T47D (cell line): Measurements from ENCODE around the gene ZBTB16.

Experiments used
- DNase-seq, 2 experiments: peaks; one replicate each; pipeline versions ENCODE4 v3.0.0 to v3.0.0-alpha.2; 2011 to 2012; ENCODE audit warnings: low read depth in 1 of 2, low spot score in 1 of 2
- JUND ChIP-seq: IDR thresholded peaks from 2 replicates; pipeline ENCODE4 v1.6.1; 2012; ENCODE audit warnings: low read depth
- in situ Hi-C: cut with HindIII; loops from 2 replicates; pipeline ENCODE4 v1.10.0; 2016; ENCODE audit warnings: low sequenced_read_pairs, low pct_unique_long_range_greater_than_20kb

Gene ZBTB16, protein sequence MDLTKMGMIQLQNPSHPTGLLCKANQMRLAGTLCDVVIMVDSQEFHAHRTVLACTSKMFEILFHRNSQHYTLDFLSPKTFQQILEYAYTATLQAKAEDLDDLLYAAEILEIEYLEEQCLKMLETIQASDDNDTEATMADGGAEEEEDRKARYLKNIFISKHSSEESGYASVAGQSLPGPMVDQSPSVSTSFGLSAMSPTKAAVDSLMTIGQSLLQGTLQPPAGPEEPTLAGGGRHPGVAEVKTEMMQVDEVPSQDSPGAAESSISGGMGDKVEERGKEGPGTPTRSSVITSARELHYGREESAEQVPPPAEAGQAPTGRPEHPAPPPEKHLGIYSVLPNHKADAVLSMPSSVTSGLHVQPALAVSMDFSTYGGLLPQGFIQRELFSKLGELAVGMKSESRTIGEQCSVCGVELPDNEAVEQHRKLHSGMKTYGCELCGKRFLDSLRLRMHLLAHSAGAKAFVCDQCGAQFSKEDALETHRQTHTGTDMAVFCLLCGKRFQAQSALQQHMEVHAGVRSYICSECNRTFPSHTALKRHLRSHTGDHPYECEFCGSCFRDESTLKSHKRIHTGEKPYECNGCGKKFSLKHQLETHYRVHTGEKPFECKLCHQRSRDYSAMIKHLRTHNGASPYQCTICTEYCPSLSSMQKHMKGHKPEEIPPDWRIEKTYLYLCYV

DNA sequence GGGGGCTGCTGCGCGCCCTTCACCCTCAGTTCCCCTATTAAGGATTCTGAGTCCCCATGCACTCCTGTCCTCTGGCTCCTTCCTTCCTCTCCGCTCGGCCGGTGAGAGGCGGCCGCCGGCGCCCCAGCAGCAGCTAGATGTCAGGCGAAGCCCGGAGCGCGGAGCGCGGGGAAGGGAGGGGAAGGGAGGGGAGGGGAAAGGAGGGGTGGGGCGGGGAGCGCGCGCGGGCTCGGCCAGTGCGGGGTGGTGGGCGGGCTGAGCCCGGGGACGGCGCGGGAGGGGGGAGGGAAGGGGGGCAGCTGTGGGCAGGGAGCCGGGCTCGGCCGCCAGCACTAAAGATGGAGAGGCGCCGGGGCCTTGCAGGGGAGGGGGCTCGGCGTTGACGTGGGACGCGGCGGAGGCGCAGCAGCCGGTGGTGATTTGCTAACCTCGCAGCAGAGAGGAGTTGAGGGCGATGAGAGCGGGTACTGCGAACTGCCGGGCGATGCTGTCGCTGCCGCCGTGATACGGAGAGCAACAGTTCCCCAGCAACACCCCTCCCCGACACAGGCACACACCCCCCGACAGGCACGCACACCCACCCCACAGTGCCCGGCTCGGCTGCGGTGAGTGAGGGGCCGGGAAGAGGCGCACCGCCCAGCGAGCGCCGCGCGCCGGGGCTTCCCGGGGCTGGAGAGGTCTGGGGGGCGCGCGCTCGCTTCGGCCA is at the start of gene ZBTB16:
ZBTB16 (plus strand) TSS at position 434 of the 706 bp plus-strand sequence. CDS start 3,590 bp downstream, outside the sequence.
- no peak for TF ChIP-seq JUND
- DNase-seq, result peak in 1 of 2 experiments; percentile 52
- in situ Hi-C loops, result no loop called here

DNA sequence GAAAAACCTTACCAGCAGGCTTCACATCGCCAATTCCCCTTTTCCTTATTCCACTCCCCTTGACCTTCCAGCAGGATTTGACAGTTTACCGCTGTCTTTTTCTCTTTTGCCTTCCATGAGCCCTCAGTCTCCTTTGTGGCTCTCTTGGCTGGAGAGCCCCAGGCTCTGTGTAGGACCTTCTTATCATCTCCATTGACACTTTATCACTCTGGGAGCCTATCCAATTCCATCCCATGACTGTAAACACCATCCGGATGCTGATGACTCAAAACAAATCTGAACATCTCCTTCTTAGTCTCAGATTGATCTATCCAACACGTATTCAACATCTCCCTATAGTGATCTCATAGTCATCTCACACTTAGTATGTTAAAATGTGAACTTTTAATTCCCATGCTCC is 48.6 kb upstream of the ZBTB16 start:
- DNase-seq, result no peak
- TF ChIP-seq JUND, result no peak
- in situ Hi-C loops, result no loop called here

DNA sequence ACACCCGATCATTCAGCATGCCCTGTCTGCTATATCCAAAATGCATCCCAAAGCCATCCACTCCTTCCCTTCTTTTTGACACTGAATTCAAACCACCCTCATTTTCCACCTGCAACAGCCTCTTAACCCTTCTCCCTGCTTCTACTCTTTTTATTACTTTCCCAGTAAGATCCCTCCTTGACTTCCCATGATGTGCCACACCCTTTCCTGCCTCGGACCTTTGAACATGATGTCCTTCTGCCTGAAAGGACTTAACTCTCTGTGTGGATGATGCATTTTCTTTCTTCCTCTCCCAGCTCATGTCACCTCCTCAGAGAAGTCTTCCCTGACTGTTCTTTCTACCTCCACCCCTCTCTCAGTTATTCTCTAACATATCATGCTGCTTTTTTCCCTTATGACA is 48.1 kb upstream of the ZBTB16 start:
- no peak for DNase-seq
- in situ Hi-C loops, result no loop called here
- TF ChIP-seq JUND, result no peak

DNA sequence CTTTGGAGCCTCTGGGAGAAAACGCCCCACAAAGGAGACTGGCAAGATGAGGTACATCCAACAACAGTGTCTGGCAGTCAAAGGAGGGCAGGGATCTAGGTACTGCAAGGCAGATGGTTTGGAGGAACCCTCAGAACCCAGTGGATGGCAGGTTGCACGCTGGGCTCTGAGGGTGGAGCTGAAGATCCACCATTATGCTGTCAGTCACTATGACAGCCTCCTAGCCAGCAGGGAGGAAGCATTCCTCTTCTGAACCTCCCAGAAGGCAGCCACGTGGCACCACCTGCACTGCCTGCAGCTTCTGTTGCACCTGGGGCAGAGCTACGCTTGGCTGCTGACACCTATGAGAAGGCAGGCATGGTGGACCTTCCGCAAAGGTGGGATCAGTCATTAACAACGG is 44.4 kb upstream of the ZBTB16 start:
- DNase-seq, result no peak
- no peak for TF ChIP-seq JUND
- in situ Hi-C loops, result no loop called here

DNA sequence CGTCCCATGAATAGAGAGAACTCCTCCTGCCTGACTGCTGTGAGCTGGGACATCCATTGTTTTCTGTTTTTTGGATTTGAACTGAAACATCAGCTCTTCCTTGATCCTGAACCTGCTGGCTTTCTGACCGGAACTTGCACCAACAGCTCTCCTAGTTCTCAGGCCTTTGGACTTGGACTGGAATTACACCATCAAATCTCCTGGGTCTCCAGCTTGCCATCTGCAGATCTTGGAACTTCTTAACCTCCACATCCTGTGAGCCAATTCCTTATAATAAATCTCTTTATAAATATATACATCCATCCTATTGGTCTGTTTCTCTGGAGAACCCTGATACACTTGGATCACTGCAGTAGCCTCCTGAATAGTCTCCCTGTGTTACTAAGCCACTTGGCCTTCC is 42.5 kb upstream of the ZBTB16 start:
- no peak for TF ChIP-seq JUND
- DNase-seq, result no peak
- in situ Hi-C loops, result no loop called here

DNA sequence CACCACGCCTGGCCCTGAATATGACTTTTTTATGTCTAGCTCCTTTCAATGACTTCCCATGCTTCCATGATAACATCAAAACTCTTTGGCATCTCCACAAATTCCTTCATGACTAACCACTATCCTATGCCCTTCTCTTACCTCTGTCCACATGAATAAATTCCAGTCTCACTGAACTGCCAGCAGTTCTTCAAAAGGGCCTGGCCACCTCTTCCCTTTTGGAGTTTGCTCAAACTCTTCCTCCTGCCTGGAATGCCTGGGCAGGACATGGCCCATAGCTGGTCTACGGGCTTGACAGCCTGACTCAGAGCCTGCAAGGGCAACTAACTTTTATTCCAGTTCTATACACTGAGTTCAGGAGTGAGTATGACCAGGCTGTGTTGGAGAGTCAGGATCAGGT is 41.8 kb upstream of the ZBTB16 start:
- in situ Hi-C loops, result no loop called here
- no peak for TF ChIP-seq JUND
- peak; percentile 28 to 85 for DNase-seq

DNA sequence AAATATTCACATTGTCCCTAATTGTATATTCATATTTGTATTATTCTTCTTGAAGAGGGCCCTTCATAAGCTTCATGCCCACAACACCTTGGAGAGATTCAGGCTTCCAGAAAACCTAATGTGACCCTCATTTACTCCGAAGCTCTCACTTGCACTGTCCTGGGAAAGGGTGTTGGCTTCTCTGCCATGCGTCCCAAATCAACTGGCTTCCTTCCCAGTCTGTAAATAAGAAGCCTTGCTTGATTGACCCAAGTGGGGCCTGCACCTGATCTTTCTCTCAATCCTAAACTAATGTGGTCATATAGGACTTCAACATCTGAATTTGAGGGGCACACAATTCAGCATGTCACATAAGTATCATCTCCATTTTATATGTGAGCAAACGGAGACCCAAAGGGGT is 40.5 kb upstream of the ZBTB16 start:
- TF ChIP-seq JUND, result no peak
- in situ Hi-C loops, result no loop called here
- DNase-seq, result no peak

DNA sequence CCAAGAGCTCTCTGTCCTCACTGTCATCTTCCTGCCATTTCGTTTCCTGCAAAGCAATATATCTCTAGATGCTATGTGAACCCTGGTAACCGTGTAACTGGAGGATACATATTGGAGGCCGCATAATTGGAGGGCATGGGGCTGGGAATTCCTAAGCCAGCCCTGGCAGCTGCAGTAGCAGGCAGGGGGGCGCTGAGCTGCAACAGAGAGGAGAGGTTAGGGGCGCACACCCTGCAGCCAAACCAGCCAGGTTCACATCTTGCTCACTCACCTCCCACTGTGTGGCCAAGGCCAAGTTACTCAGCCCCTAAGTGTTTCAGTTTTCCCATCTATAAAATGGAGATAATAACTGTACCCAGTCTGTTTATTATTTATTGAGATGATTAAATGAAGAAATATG is 39.9 kb upstream of the ZBTB16 start:
- TF ChIP-seq JUND, result no peak
- no peak for DNase-seq
- in situ Hi-C loops, result no loop called here

DNA sequence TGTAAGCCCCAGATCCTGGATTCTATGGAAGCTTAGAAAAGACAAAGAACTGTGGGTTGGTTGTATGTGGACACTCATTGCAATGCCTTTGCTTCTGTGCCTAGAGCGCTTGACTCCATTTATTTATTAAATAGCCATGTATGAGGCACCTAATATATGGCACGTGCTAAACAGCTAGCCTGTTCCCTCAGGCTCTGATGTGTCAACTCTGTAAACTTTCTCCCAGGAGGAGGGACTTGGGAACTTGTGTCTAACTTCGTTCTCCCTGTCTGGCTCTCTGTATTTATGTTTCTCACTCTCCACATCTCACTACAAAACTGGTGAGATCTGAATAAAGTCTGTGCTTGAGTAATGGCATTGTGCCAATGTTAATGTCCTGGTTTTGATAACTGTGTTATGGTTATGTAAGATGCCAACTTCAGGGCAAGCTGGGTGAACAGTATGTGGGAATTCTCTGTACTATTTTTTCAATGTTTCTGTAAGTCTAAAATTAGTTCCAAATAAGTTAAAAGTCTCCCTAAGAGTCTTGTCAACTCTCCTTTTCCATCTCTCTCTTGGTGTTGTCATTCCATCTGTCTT is 34.1 kb upstream of the ZBTB16 start:
- TF ChIP-seq JUND, result no peak
- no peak for DNase-seq
- in situ Hi-C loops, result no loop called here

DNA sequence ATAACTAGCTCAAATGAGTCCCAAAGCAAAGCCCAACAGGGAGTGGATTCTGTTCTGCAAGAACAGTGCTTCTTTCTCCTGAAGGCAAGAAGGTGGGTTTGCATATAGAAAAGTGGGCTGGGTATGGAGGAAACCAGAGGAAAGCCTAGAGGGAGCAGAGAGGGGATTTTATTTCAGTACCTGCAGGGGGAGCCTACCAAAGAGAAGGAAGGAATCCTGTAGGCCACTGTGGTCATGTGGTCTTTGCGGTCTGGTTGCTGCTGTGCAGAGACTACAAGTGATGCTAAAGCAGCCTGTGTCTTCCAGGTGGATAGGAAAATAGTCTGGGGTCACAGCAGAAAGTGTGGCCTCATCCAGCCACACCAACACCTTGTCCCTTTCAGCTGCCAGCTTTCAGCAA is 33.2 kb upstream of the ZBTB16 start:
- TF ChIP-seq JUND, result no peak
- peak in 1 of 2 experiments; percentile 58 for DNase-seq
- in situ Hi-C loops, result no loop called here

DNA sequence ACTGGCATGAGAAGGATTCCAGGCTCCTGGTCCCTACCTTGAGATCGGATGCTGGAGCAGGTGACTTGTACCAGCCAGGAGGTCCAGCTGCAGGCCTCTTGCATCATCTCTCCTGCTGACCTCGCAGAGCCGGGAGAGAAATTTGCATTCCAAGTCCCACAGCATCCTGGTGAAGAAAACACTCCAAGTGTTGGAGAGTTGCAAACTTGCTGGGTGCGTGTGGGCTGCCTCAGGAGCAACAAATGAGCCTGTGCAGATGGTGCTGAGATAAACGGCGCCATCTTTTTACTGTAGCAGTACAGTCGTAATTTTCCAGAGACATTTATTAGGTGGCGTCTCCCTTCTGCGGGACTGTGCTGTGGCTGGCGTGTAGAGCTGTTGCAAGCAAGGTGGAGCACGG is 32.1 kb upstream of the ZBTB16 start:
- DNase-seq, result no peak
- in situ Hi-C loops, result no loop called here
- no peak for TF ChIP-seq JUND

DNA sequence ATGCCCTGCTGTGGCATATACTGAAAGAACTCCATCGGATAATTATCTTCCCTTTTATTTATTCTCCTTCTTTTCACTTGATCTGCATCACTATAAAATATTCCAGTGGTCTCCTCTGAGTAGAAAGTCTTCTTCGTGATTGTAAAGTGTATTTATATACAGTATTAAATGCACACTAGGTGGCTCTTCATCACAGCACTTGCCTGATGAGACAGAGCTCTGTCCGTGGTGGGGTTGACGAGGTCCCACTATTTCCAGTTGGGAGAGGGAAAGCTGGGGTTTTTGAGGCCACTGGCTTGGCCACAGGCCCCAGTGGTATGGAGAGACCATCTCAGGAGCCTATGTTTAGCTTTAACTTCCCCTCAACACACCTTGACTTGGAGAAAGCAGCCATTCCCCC is 31.6 kb upstream of the ZBTB16 start:
- TF ChIP-seq JUND, result no peak
- peak in 1 of 2 experiments; percentile 21 for DNase-seq
- in situ Hi-C loops, result no loop called here
